HG03521 (cell line): ENCODE measurements around the gene AMIGO2.

ENCODE experiments used
- ATAC-seq: cut with Tn5 transposase; IDR thresholded peaks from one replicate; pipeline ENCODE4 v1.9.1; 2021; ENCODE audit warnings: mild to moderate bottlenecking, moderate library complexity; ENCODE audit not compliant: unreplicated experiment

Gene AMIGO2

DNA sequence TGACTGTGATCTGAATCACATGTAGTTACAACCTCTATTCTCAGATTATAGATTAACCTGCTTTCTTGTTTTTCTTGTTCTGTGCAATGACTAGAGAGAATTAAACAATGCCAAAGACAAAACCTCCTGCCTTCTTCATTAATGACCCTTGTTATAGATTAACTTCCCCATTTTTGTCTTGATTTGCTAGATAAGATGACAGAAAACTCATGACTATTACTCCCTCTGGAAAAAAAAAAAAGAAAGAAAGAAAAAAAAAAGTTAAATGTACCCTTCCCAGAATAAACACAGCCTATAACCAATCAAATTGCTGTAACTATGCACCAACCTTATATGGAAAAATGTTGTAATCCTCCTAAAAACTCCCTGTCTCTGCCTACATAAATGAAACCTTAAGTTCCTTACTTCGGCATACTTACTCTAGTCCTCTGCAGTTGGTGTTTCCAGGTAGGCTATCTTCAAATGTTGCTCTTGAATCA, 41.5 kb downstream of the AMIGO2 start:
- no peak for ATAC-seq

DNA sequence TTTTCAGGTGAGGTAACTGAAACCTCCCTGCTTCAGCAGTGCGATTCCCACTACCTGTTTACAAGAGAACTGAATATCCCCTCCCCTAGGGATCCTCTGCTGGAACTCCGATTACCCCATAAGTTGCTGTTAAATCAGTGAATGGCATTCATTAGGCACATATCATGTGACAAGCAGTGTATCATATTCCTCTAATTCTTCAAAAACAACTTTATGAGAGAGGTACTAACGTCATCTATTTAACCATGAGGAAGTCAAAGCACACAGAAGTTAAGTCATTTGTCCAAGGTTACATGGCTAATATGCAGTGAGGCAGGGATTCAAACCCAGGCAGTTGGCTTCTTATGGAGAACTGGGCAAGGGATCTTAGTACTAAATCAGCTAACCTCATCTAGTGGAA, 44.3 kb downstream of the AMIGO2 start:
- no peak for ATAC-seq

DNA sequence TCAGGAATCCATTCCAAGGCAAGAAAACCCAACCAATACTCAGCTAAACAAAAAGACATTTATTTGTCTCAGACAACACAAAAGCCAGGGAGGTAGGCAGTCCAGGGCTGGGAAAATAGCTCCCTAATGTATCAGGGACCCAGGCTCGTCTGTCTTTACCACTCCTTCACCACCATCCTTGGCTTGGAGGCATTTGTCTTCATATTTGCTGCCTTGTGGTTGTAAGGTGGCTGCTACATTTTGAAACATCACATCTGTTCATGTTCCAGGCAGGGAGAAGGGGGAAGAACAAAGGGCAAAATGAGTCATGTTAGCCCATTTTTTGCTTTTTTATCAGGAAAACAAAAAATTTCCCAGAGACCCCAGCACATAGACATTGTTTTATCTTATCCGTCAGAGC, 45.1 kb downstream of the AMIGO2 start:
- no peak for ATAC-seq

DNA sequence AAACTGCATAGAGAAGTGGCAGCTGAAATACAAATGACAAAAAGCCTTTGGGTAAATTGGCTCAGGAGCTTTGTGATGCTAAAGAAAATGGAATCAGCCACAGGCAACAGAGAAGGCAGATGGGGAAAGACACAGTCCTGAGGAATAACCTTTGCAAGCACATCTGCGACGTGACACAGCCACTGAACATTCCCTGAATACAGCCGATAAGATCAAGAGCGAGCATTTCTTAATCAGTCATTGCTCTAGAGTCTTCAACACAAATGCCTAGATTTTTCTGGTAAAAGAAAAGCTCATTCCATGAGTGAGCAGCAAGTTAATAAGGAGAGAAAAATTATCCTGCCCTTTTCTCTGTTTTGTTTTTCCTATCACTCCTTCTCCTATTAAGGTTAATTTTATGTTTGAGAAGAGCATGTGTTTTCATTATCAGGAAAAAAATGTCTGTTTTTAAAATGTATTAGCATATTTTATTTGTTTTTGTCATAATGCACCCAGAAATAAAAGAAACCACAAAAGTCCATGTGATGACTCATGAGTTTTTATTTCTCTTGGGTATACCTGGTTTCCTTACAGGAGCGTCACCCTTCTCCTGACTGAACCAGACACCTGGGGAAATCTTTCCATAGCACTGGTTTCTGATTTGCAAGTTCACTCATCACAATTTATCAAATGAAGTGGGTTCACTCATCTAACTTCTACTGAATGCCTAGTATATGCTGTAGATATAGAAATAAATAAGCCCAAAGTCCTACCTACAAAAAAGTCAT, 45.8 kb downstream of the AMIGO2 start:
- no peak for ATAC-seq

DNA sequence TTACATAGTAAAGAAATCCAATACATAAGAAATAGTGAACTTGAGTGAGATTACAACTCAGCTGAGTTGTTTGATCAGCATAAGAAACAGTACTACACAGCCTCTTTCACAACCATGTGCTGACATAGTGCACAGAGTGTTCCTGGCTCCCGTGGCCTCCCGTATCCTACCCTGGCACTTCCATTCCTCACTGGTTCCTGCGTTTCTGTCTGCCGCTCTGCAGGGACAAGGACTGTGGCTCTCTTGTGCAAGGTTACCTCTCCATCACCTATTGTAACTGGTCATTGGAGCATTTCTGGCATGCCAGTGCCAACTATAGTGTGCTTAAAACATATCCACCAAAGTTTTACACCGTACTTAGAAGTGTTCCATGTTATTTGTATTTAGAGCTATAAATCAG, 46.7 kb downstream of the AMIGO2 start:
- ATAC-seq = no peak

DNA sequence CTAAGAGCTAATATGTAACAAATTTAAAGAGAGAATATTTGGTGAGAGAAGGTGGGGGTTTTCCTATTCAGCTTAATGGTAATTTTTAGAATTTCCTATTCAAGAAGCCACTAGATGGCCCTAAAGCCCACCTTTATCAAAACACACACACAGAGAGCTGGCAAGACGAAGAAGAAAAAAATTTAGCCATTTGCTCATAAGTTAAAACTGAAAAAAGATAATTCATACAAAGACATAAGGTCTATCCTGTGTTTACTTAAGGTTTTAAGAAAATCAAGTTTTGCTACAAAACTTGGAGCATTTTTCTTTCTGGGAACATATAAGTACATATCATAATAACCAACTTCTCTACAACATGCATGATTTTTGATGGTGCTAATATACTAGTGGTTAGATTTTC, 47.1 kb downstream of the AMIGO2 start:
- no peak for ATAC-seq

DNA sequence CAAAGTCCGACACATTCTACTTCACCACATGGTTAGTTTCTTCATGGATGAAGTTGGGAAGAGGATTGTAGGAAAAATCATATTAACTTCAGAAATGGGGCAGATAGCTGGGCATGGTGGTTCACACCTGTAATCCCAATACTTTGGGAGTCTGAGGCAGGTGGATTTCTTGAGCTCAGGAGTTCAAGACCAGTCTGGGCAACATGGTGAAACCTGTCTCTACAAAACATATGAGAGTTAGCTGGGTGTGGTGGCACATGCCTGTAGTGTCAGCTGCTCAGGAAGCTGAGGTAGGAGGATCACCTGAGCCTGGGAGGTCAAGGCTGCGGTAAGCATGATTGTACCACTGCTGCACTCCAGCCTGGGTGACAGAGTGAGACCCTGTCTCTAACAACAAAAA, 49.9 kb downstream of the AMIGO2 start:
- ATAC-seq = no peak

DNA sequence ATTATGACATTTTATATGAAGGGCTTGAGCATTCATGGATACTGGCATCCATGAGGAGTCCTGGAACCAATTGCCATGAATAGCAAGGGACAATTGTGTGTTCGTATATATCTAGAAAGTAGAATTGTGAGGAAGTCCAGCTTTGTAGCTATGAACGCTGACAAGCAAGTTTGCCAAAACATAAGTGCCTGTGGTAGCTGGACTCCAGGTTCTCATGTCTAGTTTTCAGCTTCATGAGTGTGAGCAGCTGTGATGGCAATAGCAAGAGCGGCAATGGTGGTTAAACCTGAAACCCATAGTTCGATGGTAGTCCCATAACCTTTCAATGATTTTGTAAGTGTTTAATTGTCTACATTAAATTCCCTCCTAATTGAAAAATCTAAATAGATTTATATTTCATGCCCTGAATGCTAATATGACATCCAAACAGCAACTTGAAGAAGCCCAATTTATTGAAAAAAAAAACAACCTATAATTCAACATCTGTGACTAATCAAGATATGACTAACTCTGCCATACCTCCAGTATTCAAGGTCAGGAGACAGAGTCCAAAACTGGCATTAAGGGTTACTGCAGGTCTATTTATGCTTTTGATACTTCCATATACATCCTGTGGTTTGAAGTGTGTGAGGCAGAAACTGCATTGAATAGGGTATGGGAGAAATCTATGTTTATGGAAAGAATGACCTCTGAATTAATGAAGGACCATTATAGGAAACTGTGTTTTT, 50.6 kb downstream of the AMIGO2 start:
- ATAC-seq = no peak

DNA sequence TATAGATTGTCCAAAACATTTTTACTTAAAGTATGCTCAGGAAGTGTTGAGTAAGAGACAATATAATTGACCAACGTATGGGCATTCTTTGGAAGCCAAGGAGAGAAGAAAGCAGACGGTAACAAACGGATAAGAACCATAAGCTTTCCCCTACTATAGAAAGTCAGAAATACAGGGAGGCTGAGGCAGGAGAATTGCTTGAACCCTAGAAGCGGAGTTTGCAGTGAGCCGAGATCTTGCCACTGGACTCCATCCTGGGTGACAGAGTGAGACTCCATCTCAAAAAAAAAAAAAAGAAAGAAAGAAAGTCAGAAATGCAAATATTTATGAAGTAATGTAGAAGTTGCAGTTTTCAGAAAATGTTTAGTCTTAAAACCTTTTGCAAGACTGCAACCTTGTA, 51.6 kb downstream of the AMIGO2 start:
- ATAC-seq = no peak
